ENCODE measurements around the gene QPRT.
A peak's percentile ranks its signal among the peaks of the same experiment; 100 is the strongest.
"Not testable (repeated sequence)": the region's sequence is repeated elsewhere in the genome, so short reads cannot be mapped to it uniquely, and the experiment has no call there.

The QPRT gene

GRCh38 chr16:29714396-29714795, 35.4 kb downstream of the QPRT start:
- no peak for DNase-seq (ENCODE audit: extremely low read depth in 1 of 2, low read depth in 1 of 2)

GRCh38 chr16:29714972-29715371, 36.0 kb downstream of the QPRT start:
- no peak for DNase-seq (ENCODE audit: extremely low read depth in 1 of 2, low read depth in 1 of 2)

- DNase-seq (ENCODE audit: extremely low read depth in 1 of 2, low read depth in 1 of 2), result no peak
Measured at GRCh38 chr16:29717113-29717512, 38.1 kb downstream of the QPRT start.

GRCh38 chr16:29719063-29719462, 40.1 kb downstream of the QPRT start:
- no peak for DNase-seq (ENCODE audit: extremely low read depth in 1 of 2, low read depth in 1 of 2)

GRCh38 chr16:29720703-29721102, 41.7 kb downstream of the QPRT start:
- DNase-seq (ENCODE audit: extremely low read depth in 1 of 2, low read depth in 1 of 2), result no peak

GRCh38 chr16:29721167-29721879, 42.3 kb downstream of the QPRT start:
- DNase-seq (ENCODE audit: extremely low read depth in 1 of 2, low read depth in 1 of 2), result not testable (repeated sequence)

GRCh38 chr16:29726845-29727377, 47.9 kb downstream of the QPRT start:
- no peak for DNase-seq (ENCODE audit: extremely low read depth in 1 of 2, low read depth in 1 of 2)

- no peak for DNase-seq (ENCODE audit: extremely low read depth in 1 of 2, low read depth in 1 of 2)
Measured at GRCh38 chr16:29727452-29727851, 48.5 kb downstream of the QPRT start.

- no peak for DNase-seq (ENCODE audit: extremely low read depth in 1 of 2, low read depth in 1 of 2)
Measured at GRCh38 chr16:29729116-29729521, 50.1 kb downstream of the QPRT start.

GRCh38 chr16:29730649-29731048, 51.7 kb downstream of the QPRT start:
- DNase-seq (ENCODE audit: extremely low read depth in 1 of 2, low read depth in 1 of 2), result no peak

- peak; percentile 37 to 85 for DNase-seq (ENCODE audit: extremely low read depth in 1 of 2, low read depth in 1 of 2)
Measured at GRCh38 chr16:29731768-29732601, 53.0 kb downstream of the QPRT start.

GRCh38 chr16:29734786-29735185, 55.8 kb downstream of the QPRT start:
- no peak for DNase-seq (ENCODE audit: extremely low read depth in 1 of 2, low read depth in 1 of 2)

- no peak for DNase-seq (ENCODE audit: extremely low read depth in 1 of 2, low read depth in 1 of 2)
Measured at GRCh38 chr16:29736112-29736511, 57.1 kb downstream of the QPRT start.

GRCh38 chr16:29736764-29737163, 57.8 kb downstream of the QPRT start:
- no peak for DNase-seq (ENCODE audit: extremely low read depth in 1 of 2, low read depth in 1 of 2)

GRCh38 chr16:29737713-29738112, 58.7 kb downstream of the QPRT start:
- no peak for DNase-seq (ENCODE audit: extremely low read depth in 1 of 2, low read depth in 1 of 2)

GRCh38 chr16:29738514-29738913, 59.5 kb downstream of the QPRT start:
- no peak for DNase-seq (ENCODE audit: extremely low read depth in 1 of 2, low read depth in 1 of 2)

GRCh38 chr16:29739927-29740629, 61.1 kb downstream of the QPRT start:
- DNase-seq (ENCODE audit: extremely low read depth in 1 of 2, low read depth in 1 of 2), result not testable (repeated sequence)

- DNase-seq (ENCODE audit: extremely low read depth in 1 of 2, low read depth in 1 of 2), result not testable (repeated sequence)
Measured at GRCh38 chr16:29740630-29741015, 61.6 kb downstream of the QPRT start.

GRCh38 chr16:29742683-29743275, 63.8 kb downstream of the QPRT start:
- no peak for DNase-seq (ENCODE audit: extremely low read depth in 1 of 2, low read depth in 1 of 2)

- DNase-seq (ENCODE audit: extremely low read depth in 1 of 2, low read depth in 1 of 2), result no peak
Measured at GRCh38 chr16:29743475-29743826, 64.5 kb downstream of the QPRT start.
